HepG2 (cell line): ENCODE data around the gene MAPK13. TPM values are rescaled to one million over a fixed set of nuclear protein-coding genes. Genes with fewer than 3 reads are reported as not detected.

Experiments used
- AGO1 ChIP-seq: fragments of 200-400 bp; formaldehyde crosslinking; IDR thresholded peaks from 2 replicates; pipeline ENCODE4 v1.6.1; 2017; ENCODE audit warnings: mild to moderate bottlenecking, low read depth, low read length, moderate library complexity; ENCODE audit not compliant: poor library complexity, severe bottlenecking
- ATF6 ChIP-seq: sonication (generic); formaldehyde crosslinking; conservative IDR thresholded peaks from 2 replicates; pipeline ENCODE4 v1.4.0; 2020; ENCODE audit warnings: missing genetic modification reagents
- CREBL2 ChIP-seq: sonication (generic); formaldehyde crosslinking; IDR thresholded peaks from 2 replicates; pipeline ENCODE4 v1.8.1; 2023; ENCODE audit warnings: missing genetic modification reagents, mild to moderate bottlenecking, borderline replicate concordance
- FOXO1 ChIP-seq: sonication (generic); formaldehyde crosslinking; IDR thresholded peaks from 2 replicates; pipeline ENCODE4 v1.4.0; 2020; ENCODE audit warnings: missing genetic modification reagents
- HNRNPLL ChIP-seq: fragments of 200-400 bp; formaldehyde crosslinking; IDR thresholded peaks from 2 replicates; pipeline ENCODE4 v1.6.1; 2017; ENCODE audit warnings: mild to moderate bottlenecking, low read depth, low read length; ENCODE audit not compliant: poor library complexity, severe bottlenecking
- KAT8 ChIP-seq: IDR thresholded peaks from 2 replicates; pipeline ENCODE4 v1.6.1; 2016; ENCODE audit warnings: missing genetic modification reagents, missing compliant biosample characterization
- KLF15 ChIP-seq: sonication (generic); formaldehyde crosslinking; IDR thresholded peaks from 2 replicates; pipeline ENCODE4 v1.8.1; 2023; ENCODE audit warnings: borderline replicate concordance, mild to moderate bottlenecking, inconsistent platforms, missing genetic modification reagents, mixed read lengths
- MATR3 ChIP-seq: sonication (generic); formaldehyde crosslinking; IDR thresholded peaks from 2 replicates; pipeline ENCODE4 v1.4.0; 2020; ENCODE audit warnings: missing genetic modification reagents
- NCOA1 ChIP-seq: sonication (generic); formaldehyde crosslinking; IDR thresholded peaks from 2 replicates; pipeline ENCODE4 v1.9.0; 2021; ENCODE audit warnings: missing genetic modification reagents
- NFE2L1 ChIP-seq: sonication (generic); formaldehyde crosslinking; IDR thresholded peaks from 2 replicates; pipeline ENCODE4 v1.4.0; 2020; ENCODE audit warnings: missing genetic modification reagents, mild to moderate bottlenecking, borderline replicate concordance
- NR1H2 ChIP-seq: sonication (generic); formaldehyde crosslinking; IDR thresholded peaks from 2 replicates; pipeline ENCODE4 v1.8.1; 2022; ENCODE audit warnings: low read depth, missing genetic modification reagents, borderline replicate concordance
- NR3C1 ChIP-seq: sonication (generic); formaldehyde crosslinking; IDR thresholded peaks from 2 replicates; pipeline ENCODE4 v1.4.0; 2020; ENCODE audit warnings: missing genetic modification reagents
- STAG1 ChIP-seq: sonication (generic); formaldehyde crosslinking; IDR thresholded peaks from 2 replicates; pipeline ENCODE4 v1.4.0; 2020; ENCODE audit warnings: missing genetic modification reagents
- TOE1 ChIP-seq: sonication (generic); formaldehyde crosslinking; IDR thresholded peaks from 2 replicates; pipeline ENCODE4 v1.4.0; 2020; ENCODE audit warnings: mild to moderate bottlenecking, missing genetic modification reagents
- ZC3H4 ChIP-seq: sonication (generic); formaldehyde crosslinking; IDR thresholded peaks from 2 replicates; pipeline ENCODE4 v1.4.0; 2020; ENCODE audit warnings: missing genetic modification reagents, borderline replicate concordance
- ZFP37 ChIP-seq: sonication (generic); formaldehyde crosslinking; IDR thresholded peaks from 2 replicates; pipeline ENCODE4 v1.4.0; 2020; ENCODE audit warnings: missing genetic modification reagents, borderline replicate concordance
- ZNF234 ChIP-seq: sonication (generic); formaldehyde crosslinking; conservative IDR thresholded peaks from 2 replicates; pipeline ENCODE4 v1.5.1; 2020; ENCODE audit warnings: mild to moderate bottlenecking, missing genetic modification reagents
- ZNF33A ChIP-seq: sonication (generic); formaldehyde crosslinking; IDR thresholded peaks from 2 replicates; pipeline ENCODE4 v1.5.1; 2020; ENCODE audit warnings: missing genetic modification reagents, mild to moderate bottlenecking, moderate library complexity, borderline replicate concordance
- ZNF44 ChIP-seq: sonication (generic); formaldehyde crosslinking; IDR thresholded peaks from 2 replicates; pipeline ENCODE4 v1.5.1; 2020; ENCODE audit warnings: mild to moderate bottlenecking, missing genetic modification reagents
- ZNF446 ChIP-seq: sonication (generic); formaldehyde crosslinking; IDR thresholded peaks from 2 replicates; pipeline ENCODE4 v1.5.0; 2020; ENCODE audit warnings: mild to moderate bottlenecking, missing genetic modification reagents
- ZNF496 ChIP-seq: sonication (generic); formaldehyde crosslinking; IDR thresholded peaks from 2 replicates; pipeline ENCODE4 v1.8.1; 2023; ENCODE audit warnings: mild to moderate bottlenecking, moderate library complexity, missing genetic modification reagents; ENCODE audit not compliant: insufficient replicate concordance
- ZNF607 ChIP-seq: sonication (generic); formaldehyde crosslinking; IDR thresholded peaks from 2 replicates; pipeline ENCODE4 v1.5.1; 2020; ENCODE audit warnings: missing genetic modification reagents, mild to moderate bottlenecking, borderline replicate concordance
- ZNF674 ChIP-seq: sonication (generic); formaldehyde crosslinking; IDR thresholded peaks from 2 replicates; pipeline ENCODE4 v1.5.0; 2020; ENCODE audit warnings: low read depth, mild to moderate bottlenecking, missing genetic modification reagents
- ZNF792 ChIP-seq: IDR thresholded peaks from 2 replicates; pipeline ENCODE4 v1.6.1; 2016
- ZSCAN9 ChIP-seq: IDR thresholded peaks from 2 replicates; pipeline ENCODE4 v1.6.1; 2016; ENCODE audit warnings: borderline replicate concordance
- polyA plus RNA-seq, 8 experiments: library from polyadenylated mRNA; depleted of rRNA in 3 of 8; stranded (reverse) in 7 of 8; unstranded in 1 of 8; fragments of >200 nt; fragmentation: Illumina TruSeq in 4 of 8; extraction: Trizol in 4 of 8; gene quantifications; 2 replicates each; pipeline versions ENCODE4 v1.2.1 to v1.2.3, GENCODE V29; 2011 to 2016; ENCODE audit warnings: low read depth in 4 of 8, missing spikeins in 1 of 8, mixed read lengths in 1 of 8; ENCODE audit not compliant: insufficient read depth in 1 of 8
- total RNA-seq, 5 experiments: library from RNA; depleted of rRNA; stranded (reverse); fragments of >200 nt; fragmentation: Illumina TruSeq; extraction: Trizol; gene quantifications; 2 replicates each; pipeline ENCODE4 v1.2.3, GENCODE V29; 2016; ENCODE audit warnings: low read depth in 1 of 5
- TF ChIP-seq, protein P1 (sequence below): IDR thresholded peaks from 2 replicates; pipeline ENCODE4 v1.6.1; 2012; ENCODE audit warnings: inconsistent platforms

Gene MAPK13
- total and polyA plus RNA-seq, 2 of the 13 experiments (the other 11 are each of a cell fraction or from before 2014, with no cell fraction given), result 12.7 to 43.4 TPM

GRCh38 chr6:36095497-36096391, 34.6 kb upstream of the MAPK13 start (continued):
- no peak; the same call in 1 of the 2 replicates for TF ChIP-seq ATF6 (CRISPR knock-in tag)
- no peak for TF ChIP-seq ZNF674 (CRISPR knock-in tag)
- no peak for TF ChIP-seq ZNF234 (CRISPR knock-in tag)
- peak; percentile 87 for TF ChIP-seq ZNF792 (CRISPR knock-in tag)
- no peak for TF ChIP-seq NR1H2
- TF ChIP-seq ZNF496, result no peak
- TF ChIP-seq NFE2L1, result no peak
- TF ChIP-seq AGO1, result no peak
- no peak for TF ChIP-seq MATR3 (CRISPR knock-in tag)
- TF ChIP-seq ZC3H4 (CRISPR knock-in tag), result peak; percentile 75; the same call in 1 of the 2 replicates
- TF ChIP-seq ZNF33A (CRISPR knock-in tag), result peak; percentile 26; the same call in 1 of the 2 replicates
- no peak for TF ChIP-seq STAG1
- no peak for TF ChIP-seq HNRNPLL
- TF ChIP-seq ZNF607 (CRISPR knock-in tag), result peak; percentile 46; the same call in 1 of the 2 replicates
- no peak for TF ChIP-seq ZFP37 (CRISPR knock-in tag)
- TF ChIP-seq NR3C1 (CRISPR knock-in tag), result no peak
- TF ChIP-seq, protein P1, sequence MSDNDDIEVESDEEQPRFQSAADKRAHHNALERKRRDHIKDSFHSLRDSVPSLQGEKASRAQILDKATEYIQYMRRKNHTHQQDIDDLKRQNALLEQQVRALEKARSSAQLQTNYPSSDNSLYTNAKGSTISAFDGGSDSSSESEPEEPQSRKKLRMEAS, result peak; percentile 94
- 0 out of 2 replicates have a peak, but pooled peaks have one; percentile 78 for TF ChIP-seq ZNF44 (CRISPR knock-in tag)
- no peak for TF ChIP-seq NCOA1 (CRISPR knock-in tag)
- peak; percentile 97 for TF ChIP-seq FOXO1
- TF ChIP-seq CREBL2, result no peak
- TF ChIP-seq KAT8 (CRISPR knock-in tag), result peak; percentile 92
- TF ChIP-seq ZSCAN9 (CRISPR knock-in tag), result peak; percentile 89; the same call in 1 of the 2 replicates
- peak; percentile 85 for TF ChIP-seq TOE1 (CRISPR knock-in tag)
- TF ChIP-seq KLF15 (CRISPR knock-in tag), result no peak
- TF ChIP-seq ZNF446 (CRISPR knock-in tag), result no peak
